ENCODE measurements around the gene APCDD1. TPM values are rescaled to one million over a fixed set of nuclear protein-coding genes. Genes with fewer than 3 reads are reported as not detected.
"Not testable (repeated sequence)": the region's sequence is repeated elsewhere in the genome, so short reads cannot be mapped to it uniquely, and the experiment has no call there.

APCDD1 gene
- total and polyA plus RNA-seq, 9 donors: 6.3 to 66.2 (median 10.8) TPM

- no peak overlapping the region for H3K4me3 ChIP-seq (ENCODE audit: low read length)
- H3K36me3 ChIP-seq (ENCODE audit: control insufficient read depth, insufficient read depth, low read length): no peaks in the 10 kb centered on the region
- H3K4me1 ChIP-seq (ENCODE audit: control insufficient read depth, insufficient read depth, low read length): peaks cover 8% of the 10 kb centered on the region
- 100% methylated on average over 3 of the region's 8 CpGs for WGBS (ENCODE audit: insufficient coverage)
- peaks cover 14% of the 10 kb centered on the region for H3K27me3 ChIP-seq (ENCODE audit: control insufficient read depth, insufficient read depth, low read length)
- no peak overlapping the region for H3K27ac ChIP-seq (ENCODE audit: low read length)
- no peaks in the 10 kb centered on the region for H3K9me3 ChIP-seq (replicated peaks; ENCODE audit: control insufficient read depth, low read depth, low read length)
- no peak for DNase-seq
These were observed 6.1 kb downstream of the APCDD1 start for GRCh38 chr18:10460414-10461018.

GRCh38 chr18:10461989-10462388 is 7.6 kb downstream of the APCDD1 start:
- Histone ChIP-seq H3K4me3 (ENCODE audit: low read length) (no peak overlapping the region), H3K27ac (ENCODE audit: low read length) (no peak overlapping the region), H3K36me3 (ENCODE audit: control insufficient read depth, insufficient read depth, low read length) (no peaks in the 10 kb centered on the region), H3K9me3 (replicated peaks; ENCODE audit: control insufficient read depth, low read depth, low read length) (no peaks in the 10 kb centered on the region), H3K4me1 (ENCODE audit: control insufficient read depth, insufficient read depth, low read length) (no peaks in the 10 kb centered on the region), H3K27me3 (ENCODE audit: control insufficient read depth, insufficient read depth, low read length) (peaks cover 4% of the 10 kb centered on the region)
- WGBS (ENCODE audit: insufficient coverage): 74% methylated on average over 2 of the region's 4 CpGs
- DNase-seq: no peak

DNA sequence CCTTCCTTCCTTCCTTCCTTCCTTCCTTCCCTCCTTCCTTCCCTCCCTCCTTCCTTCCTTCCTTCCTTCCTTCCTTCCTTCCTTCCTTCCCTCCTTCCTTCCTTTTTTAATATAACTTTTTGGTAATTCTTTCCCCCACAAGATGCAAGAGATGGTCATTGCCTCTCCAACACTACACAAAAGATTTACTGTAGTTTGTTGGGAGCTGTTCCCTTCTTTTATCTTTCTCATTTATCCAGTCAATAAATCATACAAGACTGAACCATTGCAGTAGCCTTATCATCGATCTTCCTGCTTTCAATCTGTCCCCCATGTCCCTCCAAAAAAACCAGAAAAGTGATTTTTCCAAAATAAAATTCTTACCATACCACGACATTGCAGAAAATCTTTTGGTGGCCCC is 8.2 kb downstream of the APCDD1 start:
- Histone ChIP-seq H3K36me3 (ENCODE audit: control insufficient read depth, insufficient read depth, low read length) (no peaks in the 10 kb centered on the region), H3K4me1 (ENCODE audit: control insufficient read depth, insufficient read depth, low read length) (no peaks in the 10 kb centered on the region), H3K9me3 (replicated peaks; ENCODE audit: control insufficient read depth, low read depth, low read length) (no peaks in the 10 kb centered on the region), H3K4me3 (ENCODE audit: low read length) (no peak overlapping the region), H3K27ac (ENCODE audit: low read length) (no peak overlapping the region), H3K27me3 (ENCODE audit: control insufficient read depth, insufficient read depth, low read length) (peaks cover 4% of the 10 kb centered on the region)
- 92% methylated on average over 2 of the region's 2 CpGs for WGBS (ENCODE audit: insufficient coverage)
- DNase-seq: no peak

- H3K4me1 ChIP-seq (ENCODE audit: control insufficient read depth, insufficient read depth, low read length): no peaks in the 10 kb centered on the region
These were observed 8.7 kb downstream of the APCDD1 start for GRCh38 chr18:10463096-10463495.

DNA sequence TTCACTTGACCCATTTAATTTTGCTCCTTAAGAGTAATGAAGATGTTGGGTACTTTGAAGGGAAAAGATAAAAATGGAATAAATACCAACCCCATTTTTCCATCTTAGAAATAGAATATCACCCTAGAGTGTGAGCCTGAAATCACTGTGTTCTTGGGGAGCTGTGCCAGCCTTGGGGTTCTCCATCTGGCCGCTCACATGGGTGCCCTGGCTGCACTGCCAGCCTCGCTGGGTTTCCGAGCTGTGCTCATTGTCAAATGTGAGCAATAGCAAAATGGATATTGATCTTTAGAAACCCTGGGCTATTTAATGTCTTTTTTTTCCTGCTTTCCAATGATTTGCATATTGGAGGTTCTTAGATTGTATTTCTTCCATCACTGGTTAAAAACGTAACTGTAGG is 9.3 kb downstream of the APCDD1 start:
- H3K4me1 ChIP-seq (ENCODE audit: control insufficient read depth, insufficient read depth, low read length): no peaks in the 10 kb centered on the region
- H3K9me3 ChIP-seq (replicated peaks; ENCODE audit: control insufficient read depth, low read depth, low read length): no peaks in the 10 kb centered on the region
- no peaks in the 10 kb centered on the region for H3K36me3 ChIP-seq (ENCODE audit: control insufficient read depth, insufficient read depth, low read length)
- no peak overlapping the region for H3K27ac ChIP-seq (ENCODE audit: low read length)
- 50% methylated on average over 1 of the region's 4 CpGs for whole genome bisulfite sequencing (ENCODE audit: insufficient coverage)
- DNase-seq: no peak
- no peak overlapping the region for H3K4me3 ChIP-seq (ENCODE audit: low read length)
- peaks cover 4% of the 10 kb centered on the region for H3K27me3 ChIP-seq (ENCODE audit: control insufficient read depth, insufficient read depth, low read length)

More at GRCh38 chr18:10463096-10463495, 8.7 kb downstream of the APCDD1 start:
- whole genome bisulfite sequencing (ENCODE audit: insufficient coverage): 96% methylated on average over 5 of the region's 6 CpGs
- DNase-seq: no peak
- peaks cover 4% of the 10 kb centered on the region for H3K27me3 ChIP-seq (ENCODE audit: control insufficient read depth, insufficient read depth, low read length)
- no peaks in the 10 kb centered on the region for H3K9me3 ChIP-seq (replicated peaks; ENCODE audit: control insufficient read depth, low read depth, low read length)
- no peak overlapping the region for H3K27ac ChIP-seq (ENCODE audit: low read length)
- no peak overlapping the region for H3K4me3 ChIP-seq (ENCODE audit: low read length)
- H3K36me3 ChIP-seq (ENCODE audit: control insufficient read depth, insufficient read depth, low read length): no peaks in the 10 kb centered on the region

DNA sequence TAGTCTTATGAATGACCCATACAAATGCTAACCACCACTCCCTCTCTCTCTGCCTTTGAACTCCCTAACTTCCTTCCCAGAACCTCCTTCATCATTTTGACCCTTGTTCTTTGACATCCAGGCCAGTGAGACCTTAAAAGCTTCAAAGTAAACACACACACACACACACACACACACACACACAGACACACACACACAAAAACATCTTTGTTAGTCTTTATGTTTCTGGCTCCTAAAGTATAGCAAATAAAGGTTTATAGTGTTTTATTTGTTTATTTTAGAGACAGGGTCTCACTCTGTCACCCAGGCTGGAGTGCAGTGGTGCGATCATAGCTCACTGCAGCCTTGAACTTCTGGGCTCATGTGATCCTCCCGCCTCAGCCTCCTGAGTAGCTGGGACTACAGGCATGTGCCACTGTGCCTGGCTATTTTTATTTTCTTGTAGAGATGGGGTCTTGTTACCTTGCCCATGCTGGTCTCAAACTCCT is 9.8 kb downstream of the APCDD1 start:
- not testable (repeated sequence) for DNase-seq; H3K4me1 ChIP-seq (ENCODE audit: control insufficient read depth, insufficient read depth, low read length); H3K27me3 ChIP-seq (ENCODE audit: control insufficient read depth, insufficient read depth, low read length); H3K9me3 ChIP-seq (replicated peaks; ENCODE audit: control insufficient read depth, low read depth, low read length); H3K36me3 ChIP-seq (ENCODE audit: control insufficient read depth, insufficient read depth, low read length); H3K27ac ChIP-seq (ENCODE audit: low read length); H3K4me3 ChIP-seq (ENCODE audit: low read length)
- 100% methylated on average over 2 of the region's 2 CpGs for WGBS (ENCODE audit: insufficient coverage)

DNA sequence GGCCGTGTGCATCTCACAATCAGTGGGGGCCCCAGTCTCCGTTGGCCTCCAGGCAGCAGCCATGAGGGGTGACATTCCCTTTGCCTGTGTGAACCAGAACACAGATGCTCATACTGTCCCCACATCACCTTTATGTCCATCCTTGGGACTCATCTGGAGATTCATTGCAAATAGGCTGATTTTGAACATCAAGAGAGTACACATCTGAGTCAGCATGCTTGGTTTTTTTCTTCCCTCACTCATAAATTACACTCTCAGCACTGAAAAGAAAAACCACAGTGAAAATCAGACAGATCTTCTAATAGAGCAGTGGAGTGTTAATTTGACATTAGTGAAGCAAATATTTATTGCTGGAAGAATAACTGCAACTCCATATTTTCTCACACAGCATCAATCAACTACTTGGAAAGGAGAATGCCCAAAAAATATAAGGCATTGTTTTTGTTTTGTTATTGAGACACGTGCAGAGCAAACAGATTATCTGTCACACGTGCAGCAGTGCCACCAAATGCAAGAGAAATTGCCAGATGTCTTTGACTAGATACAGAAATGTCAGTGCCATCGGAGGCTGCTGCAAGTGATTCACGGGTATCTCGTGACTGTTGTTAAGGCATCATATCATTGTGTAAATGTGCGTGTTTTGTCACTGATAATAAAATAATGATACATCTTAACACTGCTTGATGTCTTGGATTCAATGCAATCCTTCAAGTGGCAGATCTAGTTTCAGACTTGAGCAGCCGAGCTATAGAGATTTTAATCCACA is 10.9 kb downstream of the APCDD1 start:
- no peak overlapping the region for H3K4me3 ChIP-seq (ENCODE audit: low read length)
- 48% methylated on average over 4 of the region's 9 CpGs for WGBS (ENCODE audit: insufficient coverage)
- H3K27me3 ChIP-seq (ENCODE audit: control insufficient read depth, insufficient read depth, low read length): no peaks in the 10 kb centered on the region
- DNase-seq: no peak
- no peaks in the 10 kb centered on the region for H3K9me3 ChIP-seq (replicated peaks; ENCODE audit: control insufficient read depth, low read depth, low read length)
- H3K4me1 ChIP-seq (ENCODE audit: control insufficient read depth, insufficient read depth, low read length): no peaks in the 10 kb centered on the region
- H3K27ac ChIP-seq (ENCODE audit: low read length): no peak overlapping the region
- H3K36me3 ChIP-seq (ENCODE audit: control insufficient read depth, insufficient read depth, low read length): no peaks in the 10 kb centered on the region

- Histone ChIP-seq H3K4me1 (ENCODE audit: control insufficient read depth, insufficient read depth, low read length) (peaks cover 3% of the 10 kb centered on the region), H3K27me3 (ENCODE audit: control insufficient read depth, insufficient read depth, low read length) (no peaks in the 10 kb centered on the region), H3K27ac (ENCODE audit: low read length) (no peak overlapping the region), H3K36me3 (ENCODE audit: control insufficient read depth, insufficient read depth, low read length) (no peaks in the 10 kb centered on the region), H3K9me3 (replicated peaks; ENCODE audit: control insufficient read depth, low read depth, low read length) (no peaks in the 10 kb centered on the region), H3K4me3 (ENCODE audit: low read length) (no peak overlapping the region)
- no peak for DNase-seq
- 83% methylated on average over 6 of the region's 7 CpGs for WGBS (ENCODE audit: insufficient coverage)
These were observed 16.0 kb downstream of the APCDD1 start for GRCh38 chr18:10470429-10470828.

DNA sequence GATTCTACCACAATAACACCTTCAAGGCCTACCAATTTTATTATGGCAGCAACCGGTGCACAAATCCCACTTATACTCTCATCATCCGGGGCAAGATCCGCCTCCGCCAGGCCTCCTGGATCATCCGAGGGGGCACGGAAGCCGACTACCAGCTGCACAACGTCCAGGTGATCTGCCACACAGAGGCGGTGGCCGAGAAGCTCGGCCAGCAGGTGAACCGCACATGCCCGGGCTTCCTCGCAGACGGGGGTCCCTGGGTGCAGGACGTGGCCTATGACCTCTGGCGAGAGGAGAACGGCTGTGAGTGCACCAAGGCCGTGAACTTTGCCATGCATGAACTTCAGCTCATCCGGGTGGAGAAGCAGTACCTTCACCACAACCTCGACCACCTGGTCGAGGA is 17.1 kb downstream of the APCDD1 start:
- 93% methylated on average over 20 of the region's 22 CpGs for WGBS (ENCODE audit: insufficient coverage)
- H3K9me3 ChIP-seq (replicated peaks; ENCODE audit: control insufficient read depth, low read depth, low read length): no peaks in the 10 kb centered on the region

GRCh38 chr18:10473132-10473531 is 18.7 kb downstream of the APCDD1 start:
- Histone ChIP-seq H3K27me3 (ENCODE audit: control insufficient read depth, insufficient read depth, low read length) (no peaks in the 10 kb centered on the region), H3K27ac (ENCODE audit: low read length) (no peak overlapping the region), H3K4me1 (ENCODE audit: control insufficient read depth, insufficient read depth, low read length) (peaks cover 16% of the 10 kb centered on the region), H3K4me3 (ENCODE audit: low read length) (no peak overlapping the region), H3K9me3 (replicated peaks; ENCODE audit: control insufficient read depth, low read depth, low read length) (no peaks in the 10 kb centered on the region), H3K36me3 (ENCODE audit: control insufficient read depth, insufficient read depth, low read length) (no peaks in the 10 kb centered on the region)
- 51% methylated on average over 3 of the region's 5 CpGs for WGBS (ENCODE audit: insufficient coverage)
- no peak for DNase-seq

More for the DNA sequence above, 17.1 kb downstream of the APCDD1 start:
- peaks cover 7% of the 10 kb centered on the region for H3K4me1 ChIP-seq (ENCODE audit: control insufficient read depth, insufficient read depth, low read length)
- H3K4me3 ChIP-seq (ENCODE audit: low read length): no peak overlapping the region
- no peaks in the 10 kb centered on the region for H3K36me3 ChIP-seq (ENCODE audit: control insufficient read depth, insufficient read depth, low read length)
- no peak for DNase-seq
- H3K27me3 ChIP-seq (ENCODE audit: control insufficient read depth, insufficient read depth, low read length): no peaks in the 10 kb centered on the region
- no peak overlapping the region for H3K27ac ChIP-seq (ENCODE audit: low read length)
